PC-3 (cell line): ENCODE results near the gene INS.

Experiments
- EZH2 ChIP-seq: fragments of 300-600 bp; sonication (generic); IDR thresholded peaks from one replicate; pipeline ENCODE4 v1.6.1; 2017; ENCODE audit warnings: antibody characterized with exemption, mild to moderate bottlenecking, low read length; ENCODE audit not compliant: unreplicated experiment
- TF ChIP-seq, protein P1 (sequence below): fragments of 300-600 bp; sonication (generic); conservative IDR thresholded peaks from 2 replicates; pipeline ENCODE4 v1.5.1; 2017; ENCODE audit warnings: antibody characterized with exemption, low read depth, mild to moderate bottlenecking, low read length

DNA sequence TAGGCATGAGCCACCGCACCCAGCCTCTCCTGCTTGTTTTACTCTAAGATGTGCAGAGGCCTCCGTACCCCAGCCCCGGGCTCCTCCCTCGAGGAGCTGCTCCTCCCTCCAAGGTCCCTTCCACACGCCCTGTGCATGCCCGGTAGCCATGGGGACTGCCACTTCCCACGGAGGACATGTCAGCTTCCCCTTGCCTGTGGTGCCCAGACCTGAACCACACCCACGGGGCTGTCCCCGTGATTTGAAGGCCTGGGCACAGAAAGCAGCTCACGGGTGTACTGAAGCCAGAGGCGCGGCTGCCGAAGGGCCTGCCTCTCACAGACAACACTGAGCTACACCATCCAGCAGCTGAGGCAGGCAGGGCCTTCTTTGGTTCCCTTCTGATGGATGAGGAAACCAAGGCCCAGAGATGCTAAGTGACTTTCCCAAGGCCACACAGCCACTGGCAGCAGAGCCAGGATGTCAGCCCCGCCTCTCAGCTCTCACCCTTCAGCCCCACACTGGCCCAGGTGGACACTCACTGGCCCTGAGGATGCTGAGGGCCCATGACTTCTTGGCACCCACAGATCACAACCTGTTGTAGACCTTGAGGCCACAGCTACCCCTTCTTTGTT, 7.3 kb downstream of the INS start:
- TF ChIP-seq, protein P1, sequence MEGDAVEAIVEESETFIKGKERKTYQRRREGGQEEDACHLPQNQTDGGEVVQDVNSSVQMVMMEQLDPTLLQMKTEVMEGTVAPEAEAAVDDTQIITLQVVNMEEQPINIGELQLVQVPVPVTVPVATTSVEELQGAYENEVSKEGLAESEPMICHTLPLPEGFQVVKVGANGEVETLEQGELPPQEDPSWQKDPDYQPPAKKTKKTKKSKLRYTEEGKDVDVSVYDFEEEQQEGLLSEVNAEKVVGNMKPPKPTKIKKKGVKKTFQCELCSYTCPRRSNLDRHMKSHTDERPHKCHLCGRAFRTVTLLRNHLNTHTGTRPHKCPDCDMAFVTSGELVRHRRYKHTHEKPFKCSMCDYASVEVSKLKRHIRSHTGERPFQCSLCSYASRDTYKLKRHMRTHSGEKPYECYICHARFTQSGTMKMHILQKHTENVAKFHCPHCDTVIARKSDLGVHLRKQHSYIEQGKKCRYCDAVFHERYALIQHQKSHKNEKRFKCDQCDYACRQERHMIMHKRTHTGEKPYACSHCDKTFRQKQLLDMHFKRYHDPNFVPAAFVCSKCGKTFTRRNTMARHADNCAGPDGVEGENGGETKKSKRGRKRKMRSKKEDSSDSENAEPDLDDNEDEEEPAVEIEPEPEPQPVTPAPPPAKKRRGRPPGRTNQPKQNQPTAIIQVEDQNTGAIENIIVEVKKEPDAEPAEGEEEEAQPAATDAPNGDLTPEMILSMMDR, result no peak
- no peak for TF ChIP-seq EZH2
